HepG2 (cell line): ENCODE measurements around the gene SLC16A5. TPM values are rescaled to one million over a fixed set of nuclear protein-coding genes. Genes with fewer than 3 reads are reported as not detected.

Experiments
- ADNP ChIP-seq: sonication (generic); formaldehyde crosslinking; IDR thresholded peaks from 2 replicates; pipeline ENCODE4 v1.4.0; 2020; ENCODE audit warnings: missing genetic modification reagents
- BHLHE40 ChIP-seq: IDR thresholded peaks from 2 replicates; pipeline ENCODE4 v1.6.1; 2011; ENCODE audit warnings: low read length, improper control_type of control experiment
- HNF1A ChIP-seq, 2 experiments: sonication (generic) in 1 of 2; formaldehyde crosslinking in 1 of 2; IDR thresholded peaks; 2 replicates each; pipeline versions ENCODE4 v1.4.0 to v1.6.1; 2016 to 2020; ENCODE audit warnings: borderline replicate concordance in 1 of 2, low read depth in 1 of 2, mild to moderate bottlenecking in 1 of 2, missing genetic modification reagents in 1 of 2
- LCORL ChIP-seq, 2 experiments: fragments of 450-650 bp in 1 of 2; sonication (generic) in 1 of 2; formaldehyde crosslinking in 1 of 2; IDR thresholded peaks; 2 replicates each; pipeline versions ENCODE4 v1.5.0 to v1.6.1; 2017 to 2020; ENCODE audit warnings: antibody characterized with exemption in 1 of 2, missing genetic modification reagents in 1 of 2
- MAFF ChIP-seq: IDR thresholded peaks from 2 replicates; pipeline ENCODE4 v1.6.1; 2011; ENCODE audit warnings: low read depth, low read length, improper control_type of control experiment
- NFKB2 ChIP-seq: sonication (generic); formaldehyde crosslinking; IDR thresholded peaks from 2 replicates; pipeline ENCODE4 v1.4.0; 2020; ENCODE audit warnings: missing genetic modification reagents, borderline replicate concordance
- PLRG1 ChIP-seq: fragments of 450-650 bp; conservative IDR thresholded peaks from 2 replicates; pipeline ENCODE4 v1.6.1; 2016
- SPEN ChIP-seq: sonication (generic); formaldehyde crosslinking; IDR thresholded peaks from 2 replicates; pipeline ENCODE4 v1.5.1; 2020; ENCODE audit warnings: low read depth, mild to moderate bottlenecking, missing genetic modification reagents
- THYN1 ChIP-seq: sonication (generic); formaldehyde crosslinking; IDR thresholded peaks from 2 replicates; pipeline ENCODE4 v1.8.1; 2023; ENCODE audit warnings: low read depth, mild to moderate bottlenecking, moderate library complexity, missing genetic modification reagents, borderline replicate concordance
- XBP1 ChIP-seq: sonication (generic); formaldehyde crosslinking; IDR thresholded peaks from 2 replicates; pipeline ENCODE4 v1.5.0; 2020; ENCODE audit warnings: missing genetic modification reagents
- ZKSCAN8 ChIP-seq: IDR thresholded peaks from 2 replicates; pipeline ENCODE4 v1.6.1; 2016; ENCODE audit warnings: borderline replicate concordance, missing genetic modification reagents, missing compliant biosample characterization
- ZNF136 ChIP-seq: sonication (generic); formaldehyde crosslinking; IDR thresholded peaks from 2 replicates; pipeline ENCODE4 v1.8.1; 2022; ENCODE audit warnings: low read depth, mild to moderate bottlenecking, moderate library complexity, missing genetic modification reagents
- ZNF253 ChIP-seq: sonication (generic); formaldehyde crosslinking; IDR thresholded peaks from 2 replicates; pipeline ENCODE4 v1.8.0; 2022; ENCODE audit warnings: mild to moderate bottlenecking, missing genetic modification reagents, borderline replicate concordance
- ZNF460 ChIP-seq: sonication (generic); formaldehyde crosslinking; IDR thresholded peaks from 2 replicates; pipeline ENCODE4 v1.5.1; 2020; ENCODE audit warnings: missing genetic modification reagents, mild to moderate bottlenecking, borderline replicate concordance
- ZNF552 ChIP-seq: sonication (generic); formaldehyde crosslinking; IDR thresholded peaks from 2 replicates; pipeline ENCODE4 v1.9.0; 2022; ENCODE audit warnings: missing genetic modification reagents, mild to moderate bottlenecking, borderline replicate concordance
- ZNF879 ChIP-seq: sonication (generic); formaldehyde crosslinking; IDR thresholded peaks from 2 replicates; pipeline ENCODE4 v1.8.1; 2023; ENCODE audit warnings: missing genetic modification reagents
- ZUFSP ChIP-seq: sonication (generic); formaldehyde crosslinking; IDR thresholded peaks from 2 replicates; pipeline ENCODE4 v1.9.0; 2021; ENCODE audit warnings: missing genetic modification reagents, mild to moderate bottlenecking, borderline replicate concordance
- polyA plus RNA-seq, 8 experiments: library from polyadenylated mRNA; depleted of rRNA in 3 of 8; stranded (reverse) in 7 of 8; unstranded in 1 of 8; fragments of >200 nt; fragmentation: Illumina TruSeq in 4 of 8; extraction: Trizol in 4 of 8; gene quantifications; 2 replicates each; pipeline versions ENCODE4 v1.2.1 to v1.2.3, GENCODE V29; 2011 to 2016; ENCODE audit warnings: low read depth in 4 of 8, missing spikeins in 1 of 8, mixed read lengths in 1 of 8; ENCODE audit not compliant: insufficient read depth in 1 of 8
- total RNA-seq, 5 experiments: library from RNA; depleted of rRNA; stranded (reverse); fragments of >200 nt; fragmentation: Illumina TruSeq; extraction: Trizol; gene quantifications; 2 replicates each; pipeline ENCODE4 v1.2.3, GENCODE V29; 2016; ENCODE audit warnings: low read depth in 1 of 5
- TF ChIP-seq, protein P1 (sequence below): sonication (generic); formaldehyde crosslinking; IDR thresholded peaks from 2 replicates; pipeline ENCODE4 v1.4.0; 2020; ENCODE audit warnings: missing genetic modification reagents
- TF ChIP-seq, protein P2 (sequence below): sonication (generic); formaldehyde crosslinking; IDR thresholded peaks from 2 replicates; pipeline ENCODE4 v1.5.1; 2020; ENCODE audit warnings: mild to moderate bottlenecking, moderate library complexity, missing genetic modification reagents

Gene SLC16A5
- total and polyA plus RNA-seq, 2 of the 13 experiments (the other 11 are each of a cell fraction or from before 2014, with no cell fraction given) = 0.69 to 5.6 TPM

- TF ChIP-seq ZUFSP (0 out of 2 replicates have a peak, but pooled peaks have one; percentile 87), ZNF136 (CRISPR knock-in tag) (no peak; the same call in 1 of the 2 replicates), THYN1 (CRISPR knock-in tag) (no peak), ZKSCAN8 (CRISPR knock-in tag) (peak; percentile 49; the same call in 1 of the 2 replicates), ZNF253 (peak; percentile 91), ADNP (CRISPR knock-in tag) (no peak), MAFF (no peak), ZNF879 (CRISPR knock-in tag) (no peak), SPEN (CRISPR knock-in tag) (peak; percentile 90), PLRG1 (no peak), ZNF552 (CRISPR knock-in tag) (peak; percentile 84; the same call in 1 of the 2 replicates), NFKB2 (CRISPR knock-in tag) (no peak; the same call in 1 of the 2 replicates), HNF1A (IDR thresholded peaks at IDR 0.05; ENCODE audit: low read depth) (no peak), HNF1A (CRISPR knock-in tag; IDR thresholded peaks at IDR 0.05; ENCODE audit: borderline replicate concordance) (peak; percentile 60; the same call in 1 of the 2 replicates), XBP1 (CRISPR knock-in tag) (no peak), LCORL (IDR thresholded peaks at IDR 0.05) (no peak), LCORL (CRISPR knock-in tag; IDR thresholded peaks at IDR 0.05) (0 out of 2 replicates have a peak, but pooled peaks have one; percentile 3), ZNF460 (no peak), BHLHE40 (peak; percentile 97)
- TF ChIP-seq, protein P1, sequence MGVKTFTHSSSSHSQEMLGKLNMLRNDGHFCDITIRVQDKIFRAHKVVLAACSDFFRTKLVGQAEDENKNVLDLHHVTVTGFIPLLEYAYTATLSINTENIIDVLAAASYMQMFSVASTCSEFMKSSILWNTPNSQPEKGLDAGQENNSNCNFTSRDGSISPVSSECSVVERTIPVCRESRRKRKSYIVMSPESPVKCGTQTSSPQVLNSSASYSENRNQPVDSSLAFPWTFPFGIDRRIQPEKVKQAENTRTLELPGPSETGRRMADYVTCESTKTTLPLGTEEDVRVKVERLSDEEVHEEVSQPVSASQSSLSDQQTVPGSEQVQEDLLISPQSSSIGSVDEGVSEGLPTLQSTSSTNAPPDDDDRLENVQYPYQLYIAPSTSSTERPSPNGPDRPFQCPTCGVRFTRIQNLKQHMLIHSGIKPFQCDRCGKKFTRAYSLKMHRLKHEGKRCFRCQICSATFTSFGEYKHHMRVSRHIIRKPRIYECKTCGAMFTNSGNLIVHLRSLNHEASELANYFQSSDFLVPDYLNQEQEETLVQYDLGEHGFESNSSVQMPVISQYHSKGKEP (CRISPR knock-in tag) = no peak
- TF ChIP-seq, protein P2, sequence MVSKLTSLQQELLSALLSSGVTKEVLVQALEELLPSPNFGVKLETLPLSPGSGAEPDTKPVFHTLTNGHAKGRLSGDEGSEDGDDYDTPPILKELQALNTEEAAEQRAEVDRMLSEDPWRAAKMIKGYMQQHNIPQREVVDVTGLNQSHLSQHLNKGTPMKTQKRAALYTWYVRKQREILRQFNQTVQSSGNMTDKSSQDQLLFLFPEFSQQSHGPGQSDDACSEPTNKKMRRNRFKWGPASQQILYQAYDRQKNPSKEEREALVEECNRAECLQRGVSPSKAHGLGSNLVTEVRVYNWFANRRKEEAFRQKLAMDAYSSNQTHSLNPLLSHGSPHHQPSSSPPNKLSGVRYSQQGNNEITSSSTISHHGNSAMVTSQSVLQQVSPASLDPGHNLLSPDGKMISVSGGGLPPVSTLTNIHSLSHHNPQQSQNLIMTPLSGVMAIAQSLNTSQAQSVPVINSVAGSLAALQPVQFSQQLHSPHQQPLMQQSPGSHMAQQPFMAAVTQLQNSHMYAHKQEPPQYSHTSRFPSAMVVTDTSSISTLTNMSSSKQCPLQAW (CRISPR knock-in tag) = no peak; the same call in 1 of the 2 replicates
Observed at GRCh38 chr17:75131278-75132017, 43.7 kb downstream of the SLC16A5 start, which contains the start of gene NT5C (continued).
